K562 (cell line): ENCODE data around the gene ANXA4. TPM values are rescaled to one million over a fixed set of nuclear protein-coding genes. Genes with fewer than 3 reads are reported as not detected.

Source experiments
- ATAC-seq: fragments of 200-7000 bp; cut with Tn5 transposase; 3 replicates; pipeline ENCODE4 v1.9.1; 2020; ENCODE audit warnings: moderate library complexity
- BruUV-seq: library from RNA; stranded (reverse); fragments of 400-500 nt; replicated peaks from 2 replicates; lab custom pipeline; 2021; lab: Mats Ljungman, UMichigan
- CTCF ChIA-PET: fragments of 300-600 bp; formaldehyde crosslinking; extraction: SDS; loops from one replicate; lab custom pipeline; 2021; ENCODE audit warnings: low intra/inter-chr PET ratio; lab: Yijun Ruan, JAX
- POLR2A ChIA-PET: fragments of 300-600, 350-650 bp; sonication (Branson Sonifier 250); formaldehyde crosslinking; extraction: SDS; loops from one replicate; lab custom pipeline; 2021; ENCODE audit warnings: antibody characterized with exemption, inconsistent platforms; lab: Yijun Ruan, JAX
- DNase-seq, 4 experiments: peaks; one replicate each; pipeline versions ENCODE4 v3.0.0 to v3.0.0-alpha.2; 2011 to 2018; ENCODE audit warnings: low spot score in 3 of 4, mixed read lengths in 3 of 4; ENCODE audit errors: extremely low read depth in 1 of 4
- FAIRE-seq: peaks from 2 replicates; lab custom pipeline; 2011; peaks lifted over from hg19 to GRCh38; lab: Jason Lieb, UNC
- H2AFZ ChIP-seq: 2 replicates; pipeline ENCODE4 v1.6.0; 2011; ENCODE audit warnings: low read depth, low read length, control low read depth, inconsistent platforms
- H3K27ac ChIP-seq: fragments of 200-600 bp; 3 replicates; pipeline ENCODE4 v1.8.0; 2011; ENCODE audit warnings: low read depth, mild to moderate bottlenecking, control low read depth, inconsistent platforms, low read length, moderate library complexity, mixed read lengths; ENCODE audit errors: extremely low read depth
- H3K27me3 ChIP-seq, 2 experiments: fragments of 300-600 bp in 1 of 2; 2 replicates in 1 of 2; 3 replicates in 1 of 2; pipeline versions ENCODE4 v1.6.0 to v1.8.0; 2011; ENCODE audit warnings: inconsistent platforms in 2 of 2, low read length in 2 of 2, mild to moderate bottlenecking in 1 of 2, mixed read lengths in 1 of 2, moderate library complexity in 1 of 2; ENCODE audit not compliant: control insufficient read depth in 2 of 2, insufficient read depth in 2 of 2
- H3K36me3 ChIP-seq: fragments of 300-600 bp; 3 replicates; pipeline ENCODE4 v1.8.0; 2011; ENCODE audit warnings: mild to moderate bottlenecking, low read length, inconsistent platforms; ENCODE audit not compliant: control insufficient read depth, insufficient read depth
- H3K4me1 ChIP-seq, 2 experiments: fragments of 200-600 bp in 1 of 2; replicated peaks in 1 of 2; 2 replicates in 1 of 2; 3 replicates in 1 of 2; pipeline versions ENCODE4 v1.5.1 to v1.8.0; 2011; ENCODE audit warnings: inconsistent platforms in 2 of 2, low read length in 2 of 2, mild to moderate bottlenecking in 1 of 2, mixed read lengths in 1 of 2, moderate library complexity in 1 of 2; ENCODE audit not compliant: control insufficient read depth in 2 of 2, insufficient read depth in 2 of 2
- H3K4me2 ChIP-seq: 2 replicates; pipeline ENCODE4 v1.6.1; 2011; ENCODE audit warnings: low read length, control low read depth, inconsistent platforms, mixed read lengths; ENCODE audit not compliant: insufficient read depth
- H3K4me3 ChIP-seq: fragments of 200-600 bp; sonication (generic), shearing (Covaris generic); 2 replicates; pipeline ENCODE4 v1.5.1; 2016; ENCODE audit warnings: control low read depth, inconsistent platforms
- H3K79me2 ChIP-seq: fragments of 200-600 bp; 3 replicates; pipeline ENCODE4 v1.8.0; 2011; ENCODE audit warnings: low read length, inconsistent platforms; ENCODE audit not compliant: control insufficient read depth, insufficient read depth
- H3K9ac ChIP-seq, 2 experiments: 2 replicates each; pipeline versions ENCODE4 v1.6.0 to v1.6.1; 2011; ENCODE audit warnings: low read depth in 2 of 2, low read length in 2 of 2, control low read depth in 1 of 2, inconsistent platforms in 1 of 2, mild to moderate bottlenecking in 1 of 2, mixed read lengths in 1 of 2; ENCODE audit not compliant: insufficient read depth in 1 of 2
- H3K9me1 ChIP-seq: one replicate; pipeline ENCODE4 v1.6.0; 2011; ENCODE audit warnings: inconsistent platforms, mild to moderate bottlenecking, low read length, moderate library complexity; ENCODE audit not compliant: control insufficient read depth, insufficient read depth
- H3K9me3 ChIP-seq: replicated peaks from 2 replicates; pipeline ENCODE4 v1.5.1; 2011; ENCODE audit warnings: low read depth, low read length, inconsistent platforms; ENCODE audit not compliant: control insufficient read depth, insufficient read depth
- H4K20me1 ChIP-seq: replicated peaks from 2 replicates; pipeline ENCODE4 v1.6.1; 2011; ENCODE audit warnings: low read length, inconsistent platforms, mixed read lengths; ENCODE audit not compliant: control insufficient read depth, insufficient read depth
- EP300 ChIP-seq: IDR thresholded peaks from 2 replicates; pipeline ENCODE4 v1.6.1; 2012; ENCODE audit warnings: low read length, improper control_type of control experiment
- KHSRP ChIP-seq: fragments of 450-650 bp; IDR thresholded peaks from 2 replicates; pipeline ENCODE4 v1.6.1; 2017
- MAFK ChIP-seq: IDR thresholded peaks from 2 replicates; pipeline ENCODE4 v1.6.1; 2011; ENCODE audit warnings: low read length, improper control_type of control experiment
- MYC ChIP-seq, 2 experiments: fragments of 250-450 bp in 1 of 2; sonication (Bioruptor Pico) in 1 of 2; IDR thresholded peaks; 2 replicates each; pipeline versions ENCODE4 v1.5.1 to v1.6.1; 2012 to 2021; ENCODE audit warnings: low read depth in 2 of 2, borderline replicate concordance in 1 of 2, improper control_type of control experiment in 1 of 2, low read length in 1 of 2, mild to moderate bottlenecking in 1 of 2, moderate library complexity in 1 of 2
- PHB2 ChIP-seq: fragments of 450-650 bp; IDR thresholded peaks from 2 replicates; pipeline ENCODE4 v1.6.1; 2017; ENCODE audit warnings: low read depth
- POLR3G ChIP-seq: IDR thresholded peaks from 2 replicates; pipeline ENCODE4 v1.6.1; 2011; ENCODE audit not compliant: insufficient read length, insufficient replicate concordance; ENCODE audit errors: extremely low read depth
- PRMT5 ChIP-seq: sonication (generic); formaldehyde crosslinking; IDR thresholded peaks from 2 replicates; pipeline ENCODE4 v1.5.0; 2020; ENCODE audit warnings: missing genetic modification reagents
- ZNF239 ChIP-seq: fragments of 250-450 bp; sonication (Bioruptor Pico); IDR thresholded peaks from 2 replicates; pipeline ENCODE4 v1.4.0; 2020; ENCODE audit warnings: mild to moderate bottlenecking
- ZNF431 ChIP-seq: sonication (generic); formaldehyde crosslinking; IDR thresholded peaks from 2 replicates; pipeline ENCODE4 v1.8.0; 2022; ENCODE audit warnings: mild to moderate bottlenecking, missing genetic modification reagents
- WGBS: fragments of 100-300 bp; shearing (Covaris generic); methylation state at CpG from one replicate; pipeline ENCODE4 v1.1.6; 2016; ENCODE audit warnings: low coverage, mixed read lengths; ENCODE audit not compliant: insufficient coverage; ENCODE audit errors: missing lambda C conversion rate; 5-methylcytosine and 5-hydroxymethylcytosine counted together
- in situ Hi-C: fragments of 300-500 bp; cut with MboI; formaldehyde crosslinking; loops from 4 replicates; pipeline ENCODE4 v1.15.0; 2018; ENCODE audit warnings: inconsistent platforms, mixed read lengths
- intact Hi-C: fragments of 100-400 bp; cut with micrococcal nuclease; formaldehyde crosslinking; loops from 2 replicates; pipeline ENCODE4 v1.14.2; 2022
- polyA plus RNA-seq, 8 experiments: library from polyadenylated mRNA; depleted of rRNA in 4 of 8; stranded (reverse) in 5 of 8; unstranded in 3 of 8; fragments of >200 nt; fragmentation: Nextera tagmentation in 2 of 8; fragmentation: Illumina TruSeq in 1 of 8; extraction: Ambion mirVana in 2 of 8; extraction: Trizol in 1 of 8; gene quantifications; 2 replicates each; pipeline versions ENCODE4 v1.2.1 to v1.2.3, GENCODE V29; 2011 to 2014; ENCODE audit warnings: inconsistent platforms in 1 of 8, missing spikeins in 1 of 8
- total RNA-seq, 7 experiments: library from RNA; depleted of rRNA in 6 of 7; stranded (reverse); fragments of >200 nt in 6 of 7; fragmentation: Illumina TruSeq in 2 of 7; extraction: Trizol in 2 of 7; gene quantifications; 2 replicates each; pipeline versions ENCODE4 v1.2.1 to v1.2.3, GENCODE V29; 2011 to 2021; ENCODE audit warnings: low replicate concordance in 1 of 7
- TF ChIP-seq, protein P1 (sequence below): sonication (generic); formaldehyde crosslinking; IDR thresholded peaks from 2 replicates; pipeline ENCODE4 v1.8.0; 2023; ENCODE audit warnings: mild to moderate bottlenecking, missing genetic modification reagents
- TF ChIP-seq, protein P2 (sequence below): sonication (generic); formaldehyde crosslinking; IDR thresholded peaks from 2 replicates; pipeline ENCODE4 v1.8.0; 2022; ENCODE audit warnings: missing genetic modification reagents, mild to moderate bottlenecking, moderate library complexity, borderline replicate concordance

The ANXA4 gene
- total and polyA plus RNA-seq, 9 of the 15 experiments (the other 6 are each of a cell fraction or from before 2014, with no cell fraction given) = 3.4 to 13.6 (median 11.6) TPM

DNA sequence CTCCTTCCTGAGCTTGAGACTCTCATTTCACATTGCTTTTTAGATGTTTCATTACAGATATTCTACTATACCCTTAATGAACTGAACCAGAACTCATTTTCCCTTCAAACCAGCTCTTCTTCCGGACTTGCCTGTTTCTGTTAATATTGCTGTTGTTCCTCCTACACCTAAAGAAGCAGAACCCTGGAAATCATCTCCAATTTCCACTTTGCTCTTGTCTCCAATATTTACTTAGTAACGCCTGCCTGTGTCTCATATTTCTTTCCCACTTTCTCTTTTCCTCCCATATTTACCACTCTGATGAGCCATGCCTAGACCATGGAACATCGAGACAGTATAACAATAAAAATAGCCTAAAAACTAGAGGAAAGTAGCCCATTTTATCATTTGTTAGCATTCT is 69.7 kb downstream of the ANXA4 start:
- POLR2A ChIA-PET = interaction anchor here (0.6 to 2.0 kb wide), 5 partner anchors 9 to 102 kb away, joined by 3 to 9 read pairs (median 8); no protein-coding TSS in a partner anchor
- ATAC-seq (no peak), DNase-seq (no peak)
- Histone ChIP-seq H3K4me1 (peaks cover 0 to 3% of the 10 kb centered on the region in 2 experiments; a peak in 2 of 5 replicates), H3K27me3 (no peaks in the 10 kb centered on the region), H3K9me3 (no peaks in the 10 kb centered on the region), H3K9ac (no peak overlapping the region), H3K4me2 (no peak overlapping the region)
- CTCF ChIA-PET = no interaction called here
- 21% methylated on average over 3 of the region's 3 CpGs for WGBS
- intact Hi-C loops = no loop called here
- no TSS peak for BruUV-seq
- TF ChIP-seq ZNF239 (no peak), EP300 (no peak), KHSRP (no peak), ZNF431 (CRISPR knock-in tag) (no peak), PRMT5 (CRISPR knock-in tag) (no peak), POLR3G (no peak), PHB2 (no peak), MAFK (no peak)
- TF ChIP-seq, all 486 proteins: peak for 0
- Histone ChIP-seq H3K79me2 (no peaks in the 10 kb centered on the region), H2AFZ (no peak overlapping the region), H3K27ac (no peak overlapping the region), H3K36me3 (no peaks in the 10 kb centered on the region), H3K4me3 (no peak overlapping the region), H3K9me1 (no peaks in the 10 kb centered on the region), H4K20me1 (no peaks in the 10 kb centered on the region)
- no peak for FAIRE-seq
- in situ Hi-C loops = no loop called here

DNA sequence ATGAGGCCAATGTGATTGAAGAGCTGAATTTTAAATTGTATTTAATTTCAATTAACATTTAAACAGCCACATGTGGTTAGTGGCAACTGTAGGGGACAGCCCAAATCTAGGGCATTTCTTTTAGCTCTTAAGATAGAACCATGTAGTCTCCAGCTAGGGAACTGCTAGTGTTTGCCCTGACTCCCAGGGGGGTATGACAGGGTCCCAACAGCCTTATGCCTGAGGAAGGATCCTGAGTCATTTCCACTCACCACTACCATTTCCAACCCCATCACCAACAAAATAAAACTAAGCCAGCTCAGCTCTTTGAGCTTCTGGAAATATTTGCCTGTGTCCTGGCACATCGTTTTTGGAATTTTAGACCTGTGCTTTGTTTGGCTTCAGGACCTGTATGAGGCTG is 73.8 kb downstream of the ANXA4 start:
- no peaks in the 10 kb centered on the region for H3K79me2 ChIP-seq
- H3K27ac ChIP-seq = no peak overlapping the region
- BruUV-seq = no TSS peak
- 0% methylated on average over 1 of the region's 1 CpG for WGBS
- no peak overlapping the region for H3K9ac ChIP-seq
- CTCF ChIA-PET = interaction anchor here (0.7 to 2.8 kb wide), 2 partner anchors 91 to 99 kb away, joined by 3 to 28 read pairs; no protein-coding TSS in a partner anchor
- H3K9me1 ChIP-seq = no peaks in the 10 kb centered on the region
- intact Hi-C loops (loop anchor here (5.0 kb wide), 2 partner anchors 73 to 258 kb away; partner anchors contain the start of gene ANXA4), in situ Hi-C loops (no loop called here)
- POLR2A ChIA-PET = interaction anchor here (1.0 to 2.7 kb wide), 3 partner anchors 9 to 90 kb away, joined by 3 to 16 read pairs (median 9); no protein-coding TSS in a partner anchor
- DNase-seq = no peak
- no peaks in the 10 kb centered on the region for H3K27me3 ChIP-seq
- H3K4me1 ChIP-seq = peaks cover 10 to 15% of the 10 kb centered on the region in 2 experiments; a peak in 4 of 5 replicates
- H2AFZ ChIP-seq = no peak overlapping the region
- no peak overlapping the region for H3K4me3 ChIP-seq
- H3K4me2 ChIP-seq = no peak overlapping the region
- no peaks in the 10 kb centered on the region for H4K20me1 ChIP-seq
- no peaks in the 10 kb centered on the region for H3K9me3 ChIP-seq
- no peaks in the 10 kb centered on the region for H3K36me3 ChIP-seq
- no peak for FAIRE-seq
- ATAC-seq = no peak
- TF ChIP-seq MYC (IDR thresholded peaks at IDR 0.05; ENCODE audit: low read depth, low read length) (no peak), MYC (CRISPR knock-in tag; IDR thresholded peaks at IDR 0.05; ENCODE audit: borderline replicate concordance, low read depth) (no peak)
- TF ChIP-seq, protein P1, sequence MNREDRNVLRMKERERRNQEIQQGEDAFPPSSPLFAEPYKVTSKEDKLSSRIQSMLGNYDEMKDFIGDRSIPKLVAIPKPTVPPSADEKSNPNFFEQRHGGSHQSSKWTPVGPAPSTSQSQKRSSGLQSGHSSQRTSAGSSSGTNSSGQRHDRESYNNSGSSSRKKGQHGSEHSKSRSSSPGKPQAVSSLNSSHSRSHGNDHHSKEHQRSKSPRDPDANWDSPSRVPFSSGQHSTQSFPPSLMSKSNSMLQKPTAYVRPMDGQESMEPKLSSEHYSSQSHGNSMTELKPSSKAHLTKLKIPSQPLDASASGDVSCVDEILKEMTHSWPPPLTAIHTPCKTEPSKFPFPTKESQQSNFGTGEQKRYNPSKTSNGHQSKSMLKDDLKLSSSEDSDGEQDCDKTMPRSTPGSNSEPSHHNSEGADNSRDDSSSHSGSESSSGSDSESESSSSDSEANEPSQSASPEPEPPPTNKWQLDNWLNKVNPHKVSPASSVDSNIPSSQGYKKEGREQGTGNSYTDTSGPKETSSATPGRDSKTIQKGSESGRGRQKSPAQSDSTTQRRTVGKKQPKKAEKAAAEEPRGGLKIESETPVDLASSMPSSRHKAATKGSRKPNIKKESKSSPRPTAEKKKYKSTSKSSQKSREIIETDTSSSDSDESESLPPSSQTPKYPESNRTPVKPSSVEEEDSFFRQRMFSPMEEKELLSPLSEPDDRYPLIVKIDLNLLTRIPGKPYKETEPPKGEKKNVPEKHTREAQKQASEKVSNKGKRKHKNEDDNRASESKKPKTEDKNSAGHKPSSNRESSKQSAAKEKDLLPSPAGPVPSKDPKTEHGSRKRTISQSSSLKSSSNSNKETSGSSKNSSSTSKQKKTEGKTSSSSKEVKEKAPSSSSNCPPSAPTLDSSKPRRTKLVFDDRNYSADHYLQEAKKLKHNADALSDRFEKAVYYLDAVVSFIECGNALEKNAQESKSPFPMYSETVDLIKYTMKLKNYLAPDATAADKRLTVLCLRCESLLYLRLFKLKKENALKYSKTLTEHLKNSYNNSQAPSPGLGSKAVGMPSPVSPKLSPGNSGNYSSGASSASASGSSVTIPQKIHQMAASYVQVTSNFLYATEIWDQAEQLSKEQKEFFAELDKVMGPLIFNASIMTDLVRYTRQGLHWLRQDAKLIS (CRISPR knock-in tag) = no peak
- TF ChIP-seq, protein P2, sequence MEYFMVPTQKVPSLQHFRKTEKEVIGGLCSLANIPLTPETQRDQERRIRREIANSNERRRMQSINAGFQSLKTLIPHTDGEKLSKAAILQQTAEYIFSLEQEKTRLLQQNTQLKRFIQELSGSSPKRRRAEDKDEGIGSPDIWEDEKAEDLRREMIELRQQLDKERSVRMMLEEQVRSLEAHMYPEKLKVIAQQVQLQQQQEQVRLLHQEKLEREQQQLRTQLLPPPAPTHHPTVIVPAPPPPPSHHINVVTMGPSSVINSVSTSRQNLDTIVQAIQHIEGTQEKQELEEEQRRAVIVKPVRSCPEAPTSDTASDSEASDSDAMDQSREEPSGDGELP = no peak
